Astrocyte of the cerebellum (primary cell): Measurements from ENCODE around the gene CHPT1.

Experiments
- DNase-seq: peaks from one replicate; pipeline ENCODE4 v3.0.0-alpha.2; 2011; ENCODE audit warnings: low read depth
- H3K4me3 ChIP-seq: 2 replicates; pipeline ENCODE4 v1.5.1; 2011; ENCODE audit warnings: mild to moderate bottlenecking, low read depth, low read length, moderate library complexity
- CTCF ChIP-seq: IDR thresholded peaks from 2 replicates; pipeline ENCODE4 v1.5.1; 2012; ENCODE audit warnings: low read length, low read depth, moderate library complexity, mild to moderate bottlenecking; ENCODE audit errors: missing control alignments
- in situ Hi-C: cut with HindIII; loops from 2 replicates; pipeline ENCODE4 v1.10.0; 2017; ENCODE audit warnings: low sequenced_read_pairs

Gene CHPT1

GRCh38 chr12:101743724-101744472 is 46.5 kb downstream of the CHPT1 start:
- H3K4me3 ChIP-seq, result no peak overlapping the region
- DNase-seq, result no peak
- TF ChIP-seq CTCF, result no peak
- in situ Hi-C loops, result no loop called here

- in situ Hi-C loops, result no loop called here
- no peak overlapping the region for H3K4me3 ChIP-seq
- TF ChIP-seq CTCF, result no peak
- no peak for DNase-seq
These were observed 48.0 kb downstream of the CHPT1 start for GRCh38 chr12:101745481-101745880.

- TF ChIP-seq CTCF, result no peak
- in situ Hi-C loops, result no loop called here
- no peak overlapping the region for H3K4me3 ChIP-seq
- DNase-seq, result no peak
These were observed 48.8 kb downstream of the CHPT1 start for GRCh38 chr12:101746196-101746595.

GRCh38 chr12:101746661-101747060 is 49.2 kb downstream of the CHPT1 start:
- no peak overlapping the region for H3K4me3 ChIP-seq
- no peak for TF ChIP-seq CTCF
- in situ Hi-C loops, result no loop called here
- no peak for DNase-seq

- DNase-seq, result no peak
- no peak overlapping the region for H3K4me3 ChIP-seq
- no peak for TF ChIP-seq CTCF
- in situ Hi-C loops, result no loop called here
These were observed 50.3 kb downstream of the CHPT1 start for GRCh38 chr12:101747697-101748096.

- no peak for DNase-seq
- no peak overlapping the region for H3K4me3 ChIP-seq
- in situ Hi-C loops, result no loop called here
- TF ChIP-seq CTCF, result no peak
These were observed 51.5 kb downstream of the CHPT1 start for GRCh38 chr12:101748907-101749306.
